HepG2 (cell line): ENCODE measurements around the gene RAD52. TPM values are rescaled to one million over a fixed set of nuclear protein-coding genes. Genes with fewer than 3 reads are reported as not detected.

Source experiments
- ATF1 ChIP-seq: IDR thresholded peaks from 2 replicates; pipeline ENCODE4 v1.6.1; 2016; ENCODE audit warnings: mild to moderate bottlenecking, control low read depth
- ATF3 ChIP-seq: sonication (generic); formaldehyde crosslinking; IDR thresholded peaks from 2 replicates; pipeline ENCODE4 v1.4.0; 2020; ENCODE audit warnings: missing genetic modification reagents
- BHLHE40 ChIP-seq: IDR thresholded peaks from 2 replicates; pipeline ENCODE4 v1.6.1; 2011; ENCODE audit warnings: low read length, improper control_type of control experiment
- CC2D1A ChIP-seq: sonication (generic); formaldehyde crosslinking; IDR thresholded peaks from 2 replicates; pipeline ENCODE4 v1.8.1; 2023; ENCODE audit warnings: mild to moderate bottlenecking, missing genetic modification reagents
- CENPT ChIP-seq: sonication (generic); formaldehyde crosslinking; IDR thresholded peaks from 2 replicates; pipeline ENCODE4 v1.8.0; 2022; ENCODE audit warnings: low read depth, mild to moderate bottlenecking, moderate library complexity, missing genetic modification reagents
- ERF ChIP-seq: IDR thresholded peaks from 2 replicates; pipeline ENCODE4 v1.6.1; 2018; ENCODE audit warnings: missing biosample characterization, missing genetic modification reagents
- HNRNPLL ChIP-seq: fragments of 200-400 bp; formaldehyde crosslinking; IDR thresholded peaks from 2 replicates; pipeline ENCODE4 v1.6.1; 2017; ENCODE audit warnings: mild to moderate bottlenecking, low read depth, low read length; ENCODE audit not compliant: poor library complexity, severe bottlenecking
- HOXD1 ChIP-seq: sonication (generic); formaldehyde crosslinking; IDR thresholded peaks from 2 replicates; pipeline ENCODE4 v1.5.0; 2020; ENCODE audit warnings: missing genetic modification reagents
- IRF2 ChIP-seq: IDR thresholded peaks from 2 replicates; pipeline ENCODE4 v1.6.1; 2018; ENCODE audit warnings: missing genetic modification reagents, missing compliant biosample characterization
- MIER2 ChIP-seq: IDR thresholded peaks from 2 replicates; pipeline ENCODE4 v1.6.1; 2016; ENCODE audit warnings: missing biosample characterization, missing genetic modification reagents
- NFKB2 ChIP-seq: sonication (generic); formaldehyde crosslinking; IDR thresholded peaks from 2 replicates; pipeline ENCODE4 v1.4.0; 2020; ENCODE audit warnings: missing genetic modification reagents, borderline replicate concordance
- NR0B2 ChIP-seq: sonication (generic); formaldehyde crosslinking; IDR thresholded peaks from 2 replicates; pipeline ENCODE4 v1.4.0; 2020; ENCODE audit warnings: mild to moderate bottlenecking, missing genetic modification reagents
- PBX2 ChIP-seq: IDR thresholded peaks from 2 replicates; pipeline ENCODE4 v1.6.1; 2016; ENCODE audit warnings: control low read depth
- POGZ ChIP-seq: sonication (generic); formaldehyde crosslinking; IDR thresholded peaks from 2 replicates; pipeline ENCODE4 v1.4.0; 2020; ENCODE audit warnings: mild to moderate bottlenecking, missing genetic modification reagents
- SIN3B ChIP-seq: fragments of 150-350 bp; IDR thresholded peaks from 2 replicates; pipeline ENCODE4 v1.6.1; 2014; ENCODE audit warnings: low read length
- SRSF4 ChIP-seq: fragments of 200-400 bp; formaldehyde crosslinking; IDR thresholded peaks from one replicate; pipeline ENCODE4 v1.6.1; 2018; ENCODE audit warnings: mild to moderate bottlenecking, low read depth, low read length, moderate library complexity; ENCODE audit not compliant: poor library complexity, severe bottlenecking
- TCF7 ChIP-seq: sonication (generic); IDR thresholded peaks from 2 replicates; pipeline ENCODE4 v1.6.1; 2016; ENCODE audit warnings: antibody characterized with exemption, low read depth
- ZHX2 ChIP-seq, 2 experiments: sonication (generic) in 1 of 2; formaldehyde crosslinking in 1 of 2; IDR thresholded peaks; 2 replicates each; pipeline versions ENCODE4 v1.6.1 to v1.9.0; 2014 to 2022; ENCODE audit warnings: antibody characterized with exemption in 1 of 2, borderline replicate concordance in 1 of 2, inconsistent platforms in 1 of 2, low read depth in 1 of 2, missing genetic modification reagents in 1 of 2
- ZNF180 ChIP-seq: sonication (generic); formaldehyde crosslinking; IDR thresholded peaks from 2 replicates; pipeline ENCODE4 v1.4.0; 2020; ENCODE audit warnings: low read depth, missing genetic modification reagents, borderline replicate concordance
- ZNF234 ChIP-seq: sonication (generic); formaldehyde crosslinking; conservative IDR thresholded peaks from 2 replicates; pipeline ENCODE4 v1.5.1; 2020; ENCODE audit warnings: mild to moderate bottlenecking, missing genetic modification reagents
- ZNF414 ChIP-seq: sonication (generic); formaldehyde crosslinking; IDR thresholded peaks from 2 replicates; pipeline ENCODE4 v1.5.0; 2020; ENCODE audit warnings: missing genetic modification reagents
- ZSCAN29 ChIP-seq: sonication (generic); formaldehyde crosslinking; conservative IDR thresholded peaks from 2 replicates; pipeline ENCODE4 v1.4.0; 2020; ENCODE audit warnings: mild to moderate bottlenecking, missing genetic modification reagents
- polyA plus RNA-seq, 8 experiments: library from polyadenylated mRNA; depleted of rRNA in 3 of 8; stranded (reverse) in 7 of 8; unstranded in 1 of 8; fragments of >200 nt; fragmentation: Illumina TruSeq in 4 of 8; extraction: Trizol in 4 of 8; gene quantifications; 2 replicates each; pipeline versions ENCODE4 v1.2.1 to v1.2.3, GENCODE V29; 2011 to 2016; ENCODE audit warnings: low read depth in 4 of 8, missing spikeins in 1 of 8, mixed read lengths in 1 of 8; ENCODE audit not compliant: insufficient read depth in 1 of 8
- total RNA-seq, 5 experiments: library from RNA; depleted of rRNA; stranded (reverse); fragments of >200 nt; fragmentation: Illumina TruSeq; extraction: Trizol; gene quantifications; 2 replicates each; pipeline ENCODE4 v1.2.3, GENCODE V29; 2016; ENCODE audit warnings: low read depth in 1 of 5

RAD52 gene
- total and polyA plus RNA-seq, 2 of the 13 experiments (the other 11 are each of a cell fraction or from before 2014, with no cell fraction given): 14.3 to 19.9 TPM

GRCh38 chr12:990661-991349 lies 41.3 kb upstream of the RAD52 start, which contains the start of gene ERC1 (continued):
- TF ChIP-seq ZHX2 (IDR thresholded peaks at IDR 0.05; ENCODE audit: low read depth): no peak
- peak; percentile 63 for TF ChIP-seq ZHX2 (CRISPR knock-in tag; IDR thresholded peaks at IDR 0.05; ENCODE audit: borderline replicate concordance)
- peak; percentile 65; the same call in 1 of the 2 replicates for TF ChIP-seq IRF2 (CRISPR knock-in tag)
- TF ChIP-seq HNRNPLL: peak; percentile 83
- TF ChIP-seq ZNF180 (CRISPR knock-in tag): no peak
- no peak for TF ChIP-seq SRSF4
- peak; percentile 69; the same call in 1 of the 2 replicates for TF ChIP-seq POGZ
- peak; percentile 82; the same call in 1 of the 2 replicates for TF ChIP-seq NFKB2 (CRISPR knock-in tag)
- no peak for TF ChIP-seq SIN3B
- no peak for TF ChIP-seq CC2D1A (CRISPR knock-in tag)
- TF ChIP-seq TCF7: no peak
- TF ChIP-seq ATF1 (CRISPR knock-in tag): no peak
- TF ChIP-seq ZNF414 (CRISPR knock-in tag): peak; percentile 32; the same call in 1 of the 2 replicates
- TF ChIP-seq CENPT: peak; percentile 71; the same call in 1 of the 2 replicates
- TF ChIP-seq ZNF234 (CRISPR knock-in tag): no peak
- no peak; the same call in 1 of the 2 replicates for TF ChIP-seq ZSCAN29 (CRISPR knock-in tag)
- no peak for TF ChIP-seq ATF3 (CRISPR knock-in tag)
- TF ChIP-seq NR0B2 (CRISPR knock-in tag): no peak
- TF ChIP-seq MIER2 (CRISPR knock-in tag): no peak
- no peak for TF ChIP-seq PBX2 (CRISPR knock-in tag)
- peak; percentile 66 for TF ChIP-seq HOXD1 (CRISPR knock-in tag)
- TF ChIP-seq ERF (CRISPR knock-in tag): peak; percentile 88
- no peak for TF ChIP-seq BHLHE40
